NCI-H82 (cell line): ENCODE measurements around the gene GHRH.

Experiments used
- DNase-seq: peaks from one replicate; lab custom pipeline; 2025; lab: John Stamatoyannopoulos, UW

Gene GHRH

DNA sequence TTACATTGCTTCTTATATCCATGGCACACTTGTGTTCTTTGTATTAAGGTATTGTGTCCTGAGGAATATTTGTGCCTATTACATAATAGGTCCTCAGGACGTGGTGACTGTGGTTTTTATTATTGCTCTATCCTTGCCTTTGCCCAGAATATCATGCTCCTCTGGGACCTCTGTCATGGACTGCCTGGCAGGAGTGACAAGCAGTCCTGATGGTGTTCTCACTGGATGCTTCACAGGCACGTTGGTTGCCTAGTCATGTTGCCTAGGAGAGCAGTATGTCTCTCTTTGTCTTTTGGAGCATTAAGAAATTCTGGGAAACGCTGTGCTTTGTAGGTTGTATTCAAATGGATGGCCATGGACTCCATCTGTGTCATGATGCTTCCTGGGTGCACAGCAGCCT lies 57.6 kb downstream of the GHRH start:
- DNase-seq: no peak

DNA sequence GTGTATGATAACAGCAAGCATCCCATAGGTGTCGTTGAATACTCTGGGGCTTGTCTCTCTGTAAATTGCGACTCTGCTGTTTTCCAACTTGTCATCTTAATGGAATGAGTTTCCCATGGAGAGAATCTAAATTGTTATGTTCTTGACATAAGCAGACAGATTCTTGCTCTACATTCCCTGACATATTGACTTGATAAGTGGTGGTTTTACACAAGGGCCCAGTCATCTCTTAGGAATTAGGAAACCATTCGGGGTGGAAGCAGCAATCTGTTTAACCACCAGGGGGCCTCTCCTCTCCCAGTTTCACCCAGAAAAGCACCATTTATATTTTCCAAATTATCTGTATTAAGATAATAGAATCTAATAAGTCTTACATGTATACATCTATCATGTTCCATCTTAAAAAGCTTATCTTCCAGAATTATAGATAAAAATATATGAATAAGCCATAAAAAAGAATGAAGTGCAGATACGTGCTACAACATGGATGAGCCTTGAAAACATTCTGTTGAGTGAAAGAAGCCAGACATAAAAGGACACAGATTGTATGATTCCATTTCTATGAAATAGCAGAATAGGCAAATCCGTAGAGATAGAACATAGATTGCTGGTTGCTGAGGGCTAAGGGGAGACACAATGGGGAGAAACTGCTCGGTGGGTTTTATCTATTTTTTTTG lies 59.2 kb downstream of the GHRH start:
- peak; percentile 55 for DNase-seq

DNA sequence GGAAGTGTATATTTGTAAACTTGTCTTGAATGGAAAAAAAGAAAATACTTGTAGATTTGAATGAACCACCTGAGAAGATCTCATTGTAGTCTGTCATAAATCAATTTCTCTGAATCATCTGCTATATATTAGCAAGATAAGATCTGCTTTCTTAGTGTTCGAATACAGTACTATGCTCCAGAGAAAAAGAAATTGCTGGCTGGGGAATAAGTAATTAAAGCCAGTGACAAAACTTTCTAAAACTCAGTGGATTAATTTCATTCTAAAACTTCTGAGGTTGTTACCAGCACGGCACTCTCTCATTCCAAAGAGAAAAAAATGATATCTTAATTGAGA lies 59.8 kb downstream of the GHRH start:
- DNase-seq: no peak
